Psoas muscle (tissue), 8 donors: ENCODE data around the gene SLCO3A1. TPM values are rescaled to one million over a fixed set of nuclear protein-coding genes. Genes with fewer than 3 reads are reported as not detected.

Source experiments
- ATAC-seq, 4 donors: fragments of 200-7000 bp; cut with Tn5 transposase; one replicate each; pipeline ENCODE4 v1.9.1; 2020; ENCODE audit warnings: moderate library complexity in 3 of 4, mild to moderate bottlenecking in 2 of 4
- DNase-seq, 2 donors: peaks; one replicate each; pipeline ENCODE4 v3.0.0-alpha.2; 2020
- H3K27ac ChIP-seq: fragments of 200-600 bp; one replicate; pipeline ENCODE4 v1.8.0; 2022
- H3K27me3 ChIP-seq, 3 donors: fragments of 200-600 bp in 1 of 3; one replicate each; pipeline versions ENCODE4 v1.6.1 to v1.8.0; 2013 to 2022; ENCODE audit warnings: low read length in 2 of 3, mild to moderate bottlenecking in 2 of 3, moderate library complexity in 1 of 3; ENCODE audit not compliant: insufficient read depth in 3 of 3
- H3K36me3 ChIP-seq, 2 donors: fragments of 200-600 bp in 1 of 2; one replicate each; pipeline versions ENCODE4 v1.6.1 to v1.8.0; 2013 to 2022; ENCODE audit warnings: low read depth in 1 of 2, mild to moderate bottlenecking in 1 of 2, moderate library complexity in 1 of 2; ENCODE audit not compliant: insufficient read depth in 1 of 2
- H3K4me1 ChIP-seq: fragments of 200-600 bp; one replicate; pipeline ENCODE4 v1.8.0; 2022
- H3K4me3 ChIP-seq: fragments of 200-600 bp; one replicate; pipeline ENCODE4 v1.8.0; 2022; ENCODE audit warnings: mild to moderate bottlenecking
- H3K9me3 ChIP-seq: fragments of 200-600 bp; one replicate; pipeline ENCODE4 v1.8.0; 2022
- WGBS, 3 donors: extraction: QIAGEN DNeasy Blood & Tissue Kit; methylation state at CpG; one replicate each; pipeline versions ENCODE4 v1.1.6 to v1.1.7; 2013; 5-methylcytosine and 5-hydroxymethylcytosine counted together
- intact Hi-C, 2 donors: fragments of 100-400 bp; cut with DNase I; formaldehyde crosslinking; loops; one replicate each; pipeline versions ENCODE4 v1.11.0 to v1.14.2; 2022
- polyA plus RNA-seq, 3 donors: library from polyadenylated mRNA; stranded (reverse); fragments of 200-250 nt; gene quantifications; one replicate each; pipeline ENCODE4 v1.2.3, GENCODE V29; 2013
- total RNA-seq, 4 donors: library from RNA; stranded (reverse); fragmentation: NEBNext Ultra II Directional in 2 of 4; extraction: Animal tissue kit (Norgen Biotek cat#: 25700) in 2 of 4; gene quantifications; one replicate each; pipeline versions ENCODE4 v1.2.1 to v1.2.4, GENCODE V29; 2021 to 2023
- TF ChIP-seq, protein P1 (sequence below): fragments of 200-600 bp; IDR thresholded peaks from one replicate; pipeline ENCODE4 v1.8.0; 2022; ENCODE audit warnings: antibody characterized with exemption
- donor health status: healthy with polysubstance abuse.
- donor health status: DM: no; HTN: no; CAD: no; lungs with moderate emphysema.
- donor health status: Bipolar disorder and iron deficiency.
- donor health status: healthy.
- donor health status: DM: yes; HTN: yes; CAD: no.
- donor health status: DM: no; HTN: no; CAD: no.
- donor health status: DM: no; HTN: no; CAD: no.
- donor health status: DM: yes; HTN: yes; CAD: no.

Gene SLCO3A1
- total and polyA plus RNA-seq, 7 donors: 3.5 to 10.3 (median 9.4) TPM

GRCh38 chr15:92142242-92143232 is 289.0 kb downstream of the SLCO3A1 start:
- TF ChIP-seq, protein P1, sequence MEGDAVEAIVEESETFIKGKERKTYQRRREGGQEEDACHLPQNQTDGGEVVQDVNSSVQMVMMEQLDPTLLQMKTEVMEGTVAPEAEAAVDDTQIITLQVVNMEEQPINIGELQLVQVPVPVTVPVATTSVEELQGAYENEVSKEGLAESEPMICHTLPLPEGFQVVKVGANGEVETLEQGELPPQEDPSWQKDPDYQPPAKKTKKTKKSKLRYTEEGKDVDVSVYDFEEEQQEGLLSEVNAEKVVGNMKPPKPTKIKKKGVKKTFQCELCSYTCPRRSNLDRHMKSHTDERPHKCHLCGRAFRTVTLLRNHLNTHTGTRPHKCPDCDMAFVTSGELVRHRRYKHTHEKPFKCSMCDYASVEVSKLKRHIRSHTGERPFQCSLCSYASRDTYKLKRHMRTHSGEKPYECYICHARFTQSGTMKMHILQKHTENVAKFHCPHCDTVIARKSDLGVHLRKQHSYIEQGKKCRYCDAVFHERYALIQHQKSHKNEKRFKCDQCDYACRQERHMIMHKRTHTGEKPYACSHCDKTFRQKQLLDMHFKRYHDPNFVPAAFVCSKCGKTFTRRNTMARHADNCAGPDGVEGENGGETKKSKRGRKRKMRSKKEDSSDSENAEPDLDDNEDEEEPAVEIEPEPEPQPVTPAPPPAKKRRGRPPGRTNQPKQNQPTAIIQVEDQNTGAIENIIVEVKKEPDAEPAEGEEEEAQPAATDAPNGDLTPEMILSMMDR: no peak
- no peak for ATAC-seq
- no peak for DNase-seq
- intact Hi-C loops: no loop called here
- H3K4me1 ChIP-seq: no peaks in the 10 kb centered on the region
- H3K4me3 ChIP-seq: no peak overlapping the region
- H3K27ac ChIP-seq: no peak overlapping the region
- H3K9me3 ChIP-seq: no peaks in the 10 kb centered on the region
- H3K27me3 ChIP-seq: no peaks in the 10 kb centered on the region
- H3K36me3 ChIP-seq: peaks cover 0 to 6% of the 10 kb centered on the region in 2 donors
- WGBS, 3 donors: 66 to 75% (median 73%) methylated on average over 13 of the region's 13 CpGs

GRCh38 chr15:92143765-92144164 is 290.3 kb downstream of the SLCO3A1 start:
- WGBS, 3 donors: 95 to 96% (median 96%) methylated on average over 16 of the region's 16 CpGs
- Histone ChIP-seq H3K27ac (no peak overlapping the region), H3K4me3 (no peak overlapping the region), H3K36me3 (peaks cover 0 to 13% of the 10 kb centered on the region in 2 donors), H3K9me3 (no peaks in the 10 kb centered on the region), H3K27me3 (no peaks in the 10 kb centered on the region), H3K4me1 (no peaks in the 10 kb centered on the region)
- intact Hi-C loops: loop anchor here in 1 of 2 donors (1.0 kb wide), 1 partner anchor 16 kb away; no protein-coding TSS in a partner anchor
- ATAC-seq (no peak), DNase-seq (no peak)
- TF ChIP-seq, protein P1: no peak

DNA sequence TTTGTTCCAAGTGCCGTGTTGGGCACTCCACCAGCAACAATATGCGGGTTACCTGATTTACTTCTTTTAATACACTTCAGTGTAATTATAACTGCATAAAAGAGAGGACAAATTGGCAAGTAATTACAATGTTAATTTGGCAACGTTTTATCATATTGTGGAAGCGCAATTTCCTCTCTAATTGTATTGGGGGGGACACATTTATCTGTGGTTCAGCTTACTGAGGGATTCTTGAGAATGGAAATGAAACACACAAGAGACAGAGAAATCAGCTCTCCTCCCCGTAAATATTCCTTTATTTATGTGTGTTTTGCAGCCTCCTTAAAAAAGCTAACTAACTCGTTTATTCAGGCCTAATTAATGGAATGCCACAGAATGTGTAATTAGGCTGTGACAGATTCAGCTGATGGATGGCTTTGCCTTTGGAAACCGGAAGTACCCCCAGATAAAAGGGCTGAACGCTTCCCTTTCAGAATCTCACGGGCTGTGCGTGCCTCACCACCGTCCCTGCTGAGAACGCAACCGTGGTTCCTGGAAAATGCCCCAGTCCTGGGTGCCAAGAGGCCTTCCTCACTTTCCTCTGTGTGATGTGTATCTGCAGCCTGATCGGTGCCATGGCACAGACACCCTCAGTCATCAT is 293.1 kb downstream of the SLCO3A1 start:
- 77 to 83% (median 81%) methylated on average over 14 of the region's 14 CpGs for WGBS, 3 donors
- no peak for ATAC-seq
- intact Hi-C loops: no loop called here

DNA sequence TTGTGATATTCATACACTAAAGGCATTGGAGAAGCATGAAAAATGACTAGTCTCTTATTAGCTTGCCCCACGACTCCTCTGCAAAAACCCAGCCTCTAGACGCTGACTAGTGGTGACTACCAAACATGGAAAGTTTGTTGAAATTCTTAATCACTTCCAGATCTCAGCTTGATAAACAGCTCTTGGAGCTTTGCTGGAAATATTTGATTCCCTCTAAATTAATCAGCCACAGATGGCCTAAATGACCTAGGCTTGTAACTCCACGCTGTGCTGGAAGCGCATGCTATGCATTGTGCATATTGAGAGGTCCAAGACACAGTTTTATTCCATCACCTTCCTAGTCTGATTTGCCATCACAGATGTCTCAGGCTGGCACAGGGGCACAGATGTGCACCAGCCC is 295.5 kb downstream of the SLCO3A1 start:
- no peaks in the 10 kb centered on the region for H3K27me3 ChIP-seq
- no peaks in the 10 kb centered on the region for H3K4me1 ChIP-seq
- DNase-seq (no peak), ATAC-seq (no peak)
- H3K9me3 ChIP-seq: no peaks in the 10 kb centered on the region
- TF ChIP-seq, protein P1: no peak
- intact Hi-C loops: no loop called here
- H3K4me3 ChIP-seq: no peak overlapping the region
- no peak overlapping the region for H3K27ac ChIP-seq
- 71 to 79% (median 78%) methylated on average over 4 of the region's 4 CpGs for whole genome bisulfite sequencing, 3 donors
- H3K36me3 ChIP-seq: peaks cover 0 to 20% of the 10 kb centered on the region in 2 donors

More for the DNA sequence above, 293.1 kb downstream of the SLCO3A1 start:
- TF ChIP-seq, protein P1: no peak
- H3K4me1 ChIP-seq: no peaks in the 10 kb centered on the region
- H3K36me3 ChIP-seq: peaks cover 0 to 20% of the 10 kb centered on the region in 2 donors
- H3K4me3 ChIP-seq: no peak overlapping the region
- H3K27ac ChIP-seq: no peak overlapping the region
- DNase-seq: no peak
- no peaks in the 10 kb centered on the region for H3K27me3 ChIP-seq
- no peaks in the 10 kb centered on the region for H3K9me3 ChIP-seq
